Upper lobe of left lung (tissue), 4 donors: ENCODE measurements around the gene NHS.

Experiments
- EP300 ChIP-seq, 4 donors: sonication (generic); formaldehyde crosslinking; IDR thresholded peaks; one replicate each; pipeline ENCODE4 v1.5.1; 2017; ENCODE audit warnings: antibody characterized with exemption in 4 of 4, control low read depth in 2 of 4
- POLR2A ChIP-seq, 4 donors: fragments of 450-650 bp; IDR thresholded peaks; one replicate each; pipeline ENCODE4 v1.5.1; 2016 to 2017; ENCODE audit warnings: antibody characterized with exemption in 4 of 4, mild to moderate bottlenecking in 2 of 4
- POLR2AphosphoS5 ChIP-seq, 2 donors: sonication (generic); formaldehyde crosslinking; IDR thresholded peaks; one replicate each; pipeline ENCODE4 v1.5.1; 2017; ENCODE audit warnings: antibody characterized with exemption in 2 of 2
- TF ChIP-seq, protein P1 (sequence below), 6 experiments: fragments of 450-650 bp in 4 of 6; fragments of 200-600 bp in 2 of 6; sonication (generic) in 2 of 6; IDR thresholded peaks; one replicate each; pipeline ENCODE4 v1.5.1; 2016 to 2019; ENCODE audit warnings: antibody characterized with exemption in 6 of 6

DNA sequence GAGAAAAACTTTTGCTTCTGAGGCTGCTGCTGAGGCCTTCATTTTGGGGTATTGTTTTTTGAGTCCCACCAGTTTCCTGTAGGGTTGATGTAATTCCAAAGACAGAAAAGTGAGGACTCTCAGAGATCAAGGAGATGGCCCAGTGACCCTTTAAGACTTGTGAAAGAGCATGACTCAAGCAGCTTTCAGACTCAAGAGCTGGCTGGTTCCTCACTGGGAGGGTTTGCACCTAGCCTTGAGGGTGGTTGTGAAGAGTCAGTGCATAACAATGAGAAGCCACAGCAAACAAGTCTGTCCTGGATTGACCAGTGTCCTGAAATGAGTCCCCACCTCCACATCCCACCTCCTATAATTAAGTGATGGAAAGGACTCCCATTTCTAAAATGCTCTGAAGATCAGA is 89.2 kb downstream of the NHS start:
- no peak for TF ChIP-seq POLR2AphosphoS5 (IDR thresholded peaks at IDR 0.05)
- TF ChIP-seq, protein P1, sequence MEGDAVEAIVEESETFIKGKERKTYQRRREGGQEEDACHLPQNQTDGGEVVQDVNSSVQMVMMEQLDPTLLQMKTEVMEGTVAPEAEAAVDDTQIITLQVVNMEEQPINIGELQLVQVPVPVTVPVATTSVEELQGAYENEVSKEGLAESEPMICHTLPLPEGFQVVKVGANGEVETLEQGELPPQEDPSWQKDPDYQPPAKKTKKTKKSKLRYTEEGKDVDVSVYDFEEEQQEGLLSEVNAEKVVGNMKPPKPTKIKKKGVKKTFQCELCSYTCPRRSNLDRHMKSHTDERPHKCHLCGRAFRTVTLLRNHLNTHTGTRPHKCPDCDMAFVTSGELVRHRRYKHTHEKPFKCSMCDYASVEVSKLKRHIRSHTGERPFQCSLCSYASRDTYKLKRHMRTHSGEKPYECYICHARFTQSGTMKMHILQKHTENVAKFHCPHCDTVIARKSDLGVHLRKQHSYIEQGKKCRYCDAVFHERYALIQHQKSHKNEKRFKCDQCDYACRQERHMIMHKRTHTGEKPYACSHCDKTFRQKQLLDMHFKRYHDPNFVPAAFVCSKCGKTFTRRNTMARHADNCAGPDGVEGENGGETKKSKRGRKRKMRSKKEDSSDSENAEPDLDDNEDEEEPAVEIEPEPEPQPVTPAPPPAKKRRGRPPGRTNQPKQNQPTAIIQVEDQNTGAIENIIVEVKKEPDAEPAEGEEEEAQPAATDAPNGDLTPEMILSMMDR (IDR thresholded peaks at IDR 0.05), result no peak
- no peak for TF ChIP-seq POLR2A (IDR thresholded peaks at IDR 0.05)
- no peak for TF ChIP-seq EP300 (IDR thresholded peaks at IDR 0.05)
